ENCODE results near the gene SDCCAG8. TPM values are rescaled to one million over a fixed set of nuclear protein-coding genes. Genes with fewer than 3 reads are reported as not detected.

The SDCCAG8 gene
- polyA plus RNA-seq, 6 donors from 2014 or later: 42.9 to 60.7 (median 53.0) TPM

DNA sequence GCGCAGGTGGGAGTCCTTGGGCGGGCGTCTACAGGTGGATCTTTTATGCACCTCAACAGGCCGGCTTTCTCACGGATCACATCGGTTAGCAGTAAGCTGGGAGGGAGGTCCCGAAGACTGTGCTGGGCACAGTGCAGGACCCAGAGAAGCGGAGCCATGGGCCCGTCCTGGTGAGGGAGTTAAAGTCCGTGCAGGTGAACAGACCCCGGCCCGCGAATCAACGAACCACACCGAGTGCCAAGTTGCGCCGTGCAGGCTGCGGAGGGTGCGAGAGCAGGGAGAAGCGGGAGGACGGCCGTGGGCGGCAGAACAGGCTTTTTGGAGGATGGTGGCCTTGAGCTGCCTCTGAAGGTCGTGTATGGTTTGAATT, 233.3 kb downstream of the SDCCAG8 start:
- Mint-ChIP-seq H3K9me3 (no peaks in the 10 kb centered on the region), H3K27ac (peak overlapping the region in 1 of 6 donors; percentile 74), H3K4me1 (peaks cover 0 to 5% (median 0%) of the 10 kb centered on the region in 3 donors), H3K4me3 (no peak overlapping the region), H3K36me3 (peaks cover 4 to 10% of the 10 kb centered on the region in 2 donors), H3K27me3 (no peaks in the 10 kb centered on the region)
- no peak for ATAC-seq (ENCODE audit: low read depth in 2 of 2)
- DNase-seq: no peak

- H3K27me3 Mint-ChIP-seq: no peaks in the 10 kb centered on the region
- peaks cover 0 to 5% (median 0%) of the 10 kb centered on the region in 3 donors for H3K4me1 Mint-ChIP-seq
- peak overlapping the region in 1 of 8 donors; percentile 70 for H3K4me3 Mint-ChIP-seq
- ATAC-seq (ENCODE audit: low read depth in 2 of 2) (no peak), DNase-seq (no peak)
- H3K27ac Mint-ChIP-seq: no peak overlapping the region
- peaks cover 4 to 10% of the 10 kb centered on the region in 2 donors for H3K36me3 Mint-ChIP-seq
- no peaks in the 10 kb centered on the region for H3K9me3 Mint-ChIP-seq
Measured at GRCh38 chr1:243489681-243490546, 234.1 kb downstream of the SDCCAG8 start.

DNA sequence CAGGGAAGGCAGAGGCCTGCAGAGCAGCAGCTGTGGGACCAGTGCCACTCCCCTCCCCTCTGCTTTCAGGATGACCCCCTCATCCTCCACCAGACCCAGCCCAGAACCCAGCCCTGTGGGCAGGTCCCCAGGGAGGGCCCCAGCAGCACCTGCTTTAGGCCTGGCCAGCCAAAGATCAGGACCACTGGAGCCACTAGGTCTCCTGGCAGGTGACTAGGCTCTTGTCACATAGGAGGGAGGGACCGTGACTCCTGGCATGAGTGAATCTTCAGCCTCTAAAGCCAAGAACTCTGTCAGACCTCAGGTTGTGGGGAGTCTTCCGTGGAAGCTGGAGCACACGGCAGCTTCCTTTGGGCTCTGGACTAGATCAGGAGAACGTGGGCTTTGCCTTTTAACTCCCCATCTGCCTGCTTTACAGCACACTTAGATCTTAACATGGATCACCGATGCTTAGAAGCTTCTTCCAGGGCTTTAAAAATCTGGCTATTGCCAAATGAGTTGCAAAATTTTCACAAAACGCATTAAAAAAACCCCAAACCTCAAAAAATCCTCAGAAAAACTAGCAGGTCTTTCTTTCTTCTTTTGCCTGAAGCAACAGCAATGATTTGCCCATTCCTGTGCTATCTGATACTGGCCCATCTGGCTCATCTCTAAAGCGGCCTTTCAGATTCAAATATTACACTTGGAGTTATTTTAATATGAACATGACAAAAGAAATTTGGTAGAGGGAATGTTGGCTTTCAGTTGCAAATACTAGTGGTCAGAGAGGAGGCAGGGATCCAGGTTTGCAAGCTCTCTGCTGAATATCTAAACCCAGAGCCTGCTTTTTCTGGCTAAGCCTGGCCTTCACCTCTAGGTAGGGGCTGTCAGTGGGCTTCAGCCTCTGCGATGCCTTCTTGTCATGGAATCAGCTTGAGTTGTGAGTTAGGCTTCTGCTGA, 235.2 kb downstream of the SDCCAG8 start:
- no peaks in the 10 kb centered on the region for H3K27me3 Mint-ChIP-seq
- ATAC-seq (ENCODE audit: low read depth in 2 of 2) (no peak), DNase-seq (no peak)
- peak overlapping the region in 1 of 6 donors; percentile 78 for H3K27ac Mint-ChIP-seq
- peaks cover 4 to 9% (median 5%) of the 10 kb centered on the region in 3 donors for H3K4me1 Mint-ChIP-seq
- no peak overlapping the region for H3K4me3 Mint-ChIP-seq
- H3K9me3 Mint-ChIP-seq: no peaks in the 10 kb centered on the region
- peaks cover 7 to 10% of the 10 kb centered on the region in 2 donors for H3K36me3 Mint-ChIP-seq

DNA sequence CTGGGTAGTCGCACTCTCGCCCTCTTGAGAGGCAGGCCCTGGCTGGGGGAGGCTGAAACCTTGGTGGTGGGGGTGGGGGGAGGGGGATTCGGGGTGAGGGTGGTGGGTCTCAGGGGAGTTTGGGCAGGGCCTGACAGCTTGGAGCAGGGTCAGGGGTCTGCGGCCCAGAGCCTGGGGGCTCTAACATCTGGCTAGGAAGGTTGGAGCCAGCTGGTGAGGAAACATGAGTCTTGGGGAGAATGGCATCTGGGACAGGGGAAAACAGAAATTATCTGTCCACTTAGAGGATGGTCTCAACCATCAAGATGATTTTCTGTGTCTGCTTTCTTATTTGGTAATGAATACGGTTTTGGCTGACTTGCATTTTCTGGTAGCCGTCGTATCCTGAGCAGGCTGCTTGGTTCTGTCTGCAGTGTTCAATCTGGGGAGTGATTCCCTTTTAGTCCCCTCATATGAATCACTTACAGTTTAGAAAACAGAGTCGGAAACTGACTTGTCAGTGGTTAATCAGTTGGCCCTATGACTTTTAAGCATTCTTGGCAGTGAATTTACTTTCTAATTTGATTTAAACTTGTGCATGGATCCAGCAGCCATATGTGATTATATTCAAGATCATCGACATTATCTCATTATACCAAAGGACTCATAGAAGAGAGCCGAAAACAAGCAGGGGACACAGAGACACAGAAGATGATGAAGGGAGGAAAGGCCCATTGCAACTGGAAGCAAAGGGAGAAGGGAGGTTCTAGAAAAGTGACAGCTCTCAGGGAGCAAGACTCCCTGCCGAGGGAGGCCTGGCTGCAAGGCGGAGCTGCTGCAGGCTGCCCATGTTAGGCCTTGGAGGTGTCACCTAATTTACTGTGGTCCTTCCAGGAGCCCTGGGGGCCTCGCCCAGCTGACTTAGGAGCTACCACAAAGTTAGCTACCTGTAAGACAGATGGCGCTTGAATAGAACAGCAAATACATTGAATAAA, 237.6 kb downstream of the SDCCAG8 start:
- ATAC-seq (ENCODE audit: low read depth in 2 of 2) (no peak), DNase-seq (no peak)
- Mint-ChIP-seq H3K36me3 (peaks cover 8 to 10% of the 10 kb centered on the region in 2 donors), H3K4me3 (no peak overlapping the region), H3K27ac (peak overlapping the region in 1 of 6 donors; percentile 3), H3K27me3 (no peaks in the 10 kb centered on the region), H3K9me3 (no peaks in the 10 kb centered on the region), H3K4me1 (peaks cover 13 to 14% (median 13%) of the 10 kb centered on the region in 3 donors)

GRCh38 chr1:243494741-243495431, 239.0 kb downstream of the SDCCAG8 start:
- H3K36me3 Mint-ChIP-seq: peaks cover under 1 to 7% of the 10 kb centered on the region in 2 donors
- no peak overlapping the region for H3K4me3 Mint-ChIP-seq
- DNase-seq: no peak
- no peaks in the 10 kb centered on the region for H3K27me3 Mint-ChIP-seq
- H3K4me1 Mint-ChIP-seq: peaks cover 13 to 14% (median 13%) of the 10 kb centered on the region in 3 donors
- no peak for ATAC-seq (ENCODE audit: low read depth in 2 of 2)
- H3K9me3 Mint-ChIP-seq: no peaks in the 10 kb centered on the region
- peak overlapping the region in 3 of 6 donors; percentile 4 to 42 (median 5) for H3K27ac Mint-ChIP-seq

- peaks cover 0 to 9% of the 10 kb centered on the region in 2 donors for H3K36me3 Mint-ChIP-seq
- H3K4me3 Mint-ChIP-seq: peak overlapping the region in 7 of 8 donors; percentile 33 to 79 (median 57)
- DNase-seq (no peak), ATAC-seq (ENCODE audit: low read depth in 2 of 2) (peak; percentile 57 to 64)
- no peaks in the 10 kb centered on the region for H3K9me3 Mint-ChIP-seq
- H3K27ac Mint-ChIP-seq: peak overlapping the region; percentile 8 to 89 (median 77)
- H3K4me1 Mint-ChIP-seq: peaks cover 13 to 14% (median 13%) of the 10 kb centered on the region in 3 donors
- H3K27me3 Mint-ChIP-seq: no peaks in the 10 kb centered on the region
Measured at GRCh38 chr1:243495442-243496186, 239.8 kb downstream of the SDCCAG8 start.

DNA sequence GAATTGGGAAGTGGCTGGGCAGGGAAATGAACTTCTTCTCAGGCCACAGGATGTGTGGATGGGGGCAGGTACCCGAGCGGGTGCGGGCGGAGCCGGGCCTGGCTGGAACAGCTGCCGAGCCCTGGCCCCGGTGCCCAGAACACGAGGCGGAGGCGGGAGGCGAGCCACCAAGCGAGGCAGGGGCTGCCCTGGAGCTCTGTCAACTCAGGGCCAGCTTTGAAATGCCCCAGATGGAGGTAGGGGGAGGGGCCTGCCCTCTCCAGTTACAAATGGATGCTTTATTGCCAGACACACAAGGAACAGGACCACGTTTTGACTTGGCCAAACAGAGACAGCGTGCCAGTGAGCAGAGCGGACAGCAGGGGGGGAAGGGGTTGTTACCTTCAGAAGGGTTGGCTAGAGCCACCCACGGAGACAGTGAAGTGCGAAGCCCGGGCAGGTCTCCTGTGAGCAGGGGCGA, 240.4 kb downstream of the SDCCAG8 start:
- peak; percentile 52 to 59 for ATAC-seq (ENCODE audit: low read depth in 2 of 2)
- peak overlapping the region; percentile 8 to 89 (median 77) for H3K27ac Mint-ChIP-seq

GRCh38 chr1:243496806-243497205, 241.0 kb downstream of the SDCCAG8 start:
- no peak for DNase-seq
- Mint-ChIP-seq H3K27ac (peak overlapping the region in 3 of 6 donors; percentile 74 to 80 (median 78)), H3K27me3 (no peaks in the 10 kb centered on the region), H3K9me3 (no peaks in the 10 kb centered on the region), H3K4me1 (peaks cover 13 to 14% (median 13%) of the 10 kb centered on the region in 3 donors), H3K36me3 (peaks cover 0 to 9% of the 10 kb centered on the region in 2 donors), H3K4me3 (peak overlapping the region in 1 of 8 donors; percentile 61)
- ATAC-seq (ENCODE audit: low read depth in 2 of 2): no peak

More for the DNA sequence above, 240.4 kb downstream of the SDCCAG8 start:
- Mint-ChIP-seq H3K36me3 (peaks cover 0 to 9% of the 10 kb centered on the region in 2 donors), H3K4me1 (peaks cover 13 to 14% (median 13%) of the 10 kb centered on the region in 3 donors), H3K4me3 (peak overlapping the region in 7 of 8 donors; percentile 8 to 79 (median 57)), H3K9me3 (no peaks in the 10 kb centered on the region), H3K27me3 (no peaks in the 10 kb centered on the region)
- no peak for DNase-seq

DNA sequence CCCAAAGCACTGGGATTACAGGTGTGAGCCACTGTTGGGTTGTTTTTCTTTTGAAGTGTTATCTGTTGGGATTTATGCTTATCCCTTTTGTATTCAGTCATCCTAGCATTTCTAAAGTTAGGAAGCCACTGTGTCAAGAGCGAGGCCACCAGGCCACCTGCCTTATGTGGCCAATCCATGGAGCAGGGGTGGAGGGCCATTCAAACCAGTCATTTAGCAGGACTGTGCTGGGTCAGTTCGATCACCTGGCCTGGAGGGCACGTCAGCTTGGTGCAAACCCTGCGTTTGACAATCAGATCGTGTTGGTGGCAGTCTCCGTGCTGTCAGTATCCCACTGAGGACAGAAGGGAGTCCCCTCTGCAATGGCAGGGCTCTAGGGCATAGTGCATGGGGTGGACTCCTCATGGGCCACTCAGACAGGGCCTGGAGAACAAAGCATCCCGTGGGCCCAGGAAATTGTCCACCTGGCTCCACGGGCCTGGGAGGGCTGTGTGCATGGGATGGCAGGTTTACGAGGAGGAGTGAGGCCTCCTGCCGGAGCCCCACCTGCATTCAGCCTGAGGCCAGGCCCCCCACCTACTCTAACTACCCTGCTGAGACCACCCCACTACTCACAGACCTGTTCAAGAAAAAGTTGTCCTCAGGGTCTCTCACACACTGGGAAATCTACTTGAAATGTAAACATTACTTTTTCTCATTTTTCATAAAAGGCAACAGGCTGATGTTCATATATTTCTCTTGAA, 242.3 kb downstream of the SDCCAG8 start:
- no peaks in the 10 kb centered on the region for H3K27me3 Mint-ChIP-seq
- no peaks in the 10 kb centered on the region for H3K9me3 Mint-ChIP-seq
- peaks cover 13 to 14% (median 13%) of the 10 kb centered on the region in 3 donors for H3K4me1 Mint-ChIP-seq
- no peak overlapping the region for H3K27ac Mint-ChIP-seq
- no peak overlapping the region for H3K4me3 Mint-ChIP-seq
- H3K36me3 Mint-ChIP-seq: peaks cover 0 to 9% of the 10 kb centered on the region in 2 donors
- ATAC-seq (ENCODE audit: low read depth in 2 of 2): no peak
- DNase-seq: no peak

DNA sequence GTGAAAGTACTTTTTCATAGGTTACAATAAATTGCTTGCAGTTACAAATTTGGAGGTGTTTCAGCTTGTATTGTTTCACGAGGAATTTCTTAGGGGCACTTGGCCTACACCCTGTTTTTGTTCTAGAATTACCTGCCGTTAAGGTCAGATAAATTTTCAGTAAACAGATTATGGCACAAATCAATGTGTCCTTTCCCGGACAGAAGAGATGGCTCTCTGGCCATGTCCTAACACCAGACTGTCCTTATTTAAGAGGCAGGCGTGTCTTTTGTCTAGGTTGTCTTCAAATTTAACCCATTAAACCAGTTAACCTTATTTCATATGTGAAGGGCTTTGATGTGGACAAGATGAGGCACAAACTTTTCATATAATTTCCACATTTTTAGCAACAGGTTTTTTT, 243.4 kb downstream of the SDCCAG8 start:
- no peak overlapping the region for H3K27ac Mint-ChIP-seq
- ATAC-seq (ENCODE audit: low read depth in 2 of 2): no peak
- no peak for DNase-seq
- H3K27me3 Mint-ChIP-seq: no peaks in the 10 kb centered on the region
- H3K36me3 Mint-ChIP-seq: peaks cover 0 to 9% of the 10 kb centered on the region in 2 donors
- peaks cover 13 to 14% (median 13%) of the 10 kb centered on the region in 3 donors for H3K4me1 Mint-ChIP-seq
- H3K4me3 Mint-ChIP-seq: no peak overlapping the region
- no peaks in the 10 kb centered on the region for H3K9me3 Mint-ChIP-seq

GRCh38 chr1:243499711-243500110, 243.9 kb downstream of the SDCCAG8 start:
- ATAC-seq (ENCODE audit: low read depth in 2 of 2) (no peak), DNase-seq (no peak)
- Mint-ChIP-seq H3K9me3 (no peaks in the 10 kb centered on the region), H3K36me3 (peaks cover 0 to 10% of the 10 kb centered on the region in 2 donors), H3K4me1 (peaks cover 12 to 13% (median 13%) of the 10 kb centered on the region in 3 donors), H3K27ac (no peak overlapping the region), H3K4me3 (no peak overlapping the region), H3K27me3 (no peaks in the 10 kb centered on the region)

Measured in naive B cell (primary cell).